Measurements from ENCODE around the gene KDM4B.
"Not testable (repeated sequence)": the region's sequence is repeated elsewhere in the genome, so short reads cannot be mapped to it uniquely, and the experiment has no call there.

KDM4B gene

GRCh38 chr19:5186293-5187050, 217.6 kb downstream of the KDM4B start:
- DNase-seq (ENCODE audit: insufficient read length, low spot score) = no peak
- FAIRE-seq = no peak
- TF ChIP-seq CTCF (IDR thresholded peaks at IDR 0.05; ENCODE audit: insufficient read depth, missing control alignments) = no peak

GRCh38 chr19:5188548-5189317, 219.8 kb downstream of the KDM4B start:
- no peak for FAIRE-seq

GRCh38 chr19:5189318-5189607, 220.3 kb downstream of the KDM4B start:
- FAIRE-seq (no peak), DNase-seq (ENCODE audit: insufficient read length, low spot score) (peak; percentile 59)
- TF ChIP-seq CTCF (IDR thresholded peaks at IDR 0.05; ENCODE audit: insufficient read depth, missing control alignments) = no peak

More at GRCh38 chr19:5188548-5189317, 219.8 kb downstream of the KDM4B start:
- DNase-seq (ENCODE audit: insufficient read length, low spot score) = no peak
- TF ChIP-seq CTCF (IDR thresholded peaks at IDR 0.05; ENCODE audit: insufficient read depth, missing control alignments) = no peak

GRCh38 chr19:5191091-5191490, 222.2 kb downstream of the KDM4B start:
- no peak for TF ChIP-seq CTCF (IDR thresholded peaks at IDR 0.05; ENCODE audit: insufficient read depth, missing control alignments)
- DNase-seq (ENCODE audit: insufficient read length, low spot score) (no peak), FAIRE-seq (no peak)

- TF ChIP-seq CTCF (IDR thresholded peaks at IDR 0.05; ENCODE audit: insufficient read depth, missing control alignments) = no peak
- no peak for DNase-seq (ENCODE audit: insufficient read length, low spot score)
- no peak for FAIRE-seq
These were observed 223.7 kb downstream of the KDM4B start for GRCh38 chr19:5192568-5192967.

- TF ChIP-seq CTCF (IDR thresholded peaks at IDR 0.05; ENCODE audit: insufficient read depth, missing control alignments) = no peak
- DNase-seq (ENCODE audit: insufficient read length, low spot score) (no peak), FAIRE-seq (no peak)
These were observed 224.3 kb downstream of the KDM4B start for GRCh38 chr19:5193192-5193591.

GRCh38 chr19:5194641-5195040, 225.7 kb downstream of the KDM4B start:
- no peak for TF ChIP-seq CTCF (IDR thresholded peaks at IDR 0.05; ENCODE audit: insufficient read depth, missing control alignments)
- DNase-seq (ENCODE audit: insufficient read length, low spot score) (no peak), FAIRE-seq (no peak)

GRCh38 chr19:5195587-5195986, 226.7 kb downstream of the KDM4B start:
- not testable (repeated sequence) for DNase-seq (ENCODE audit: insufficient read length, low spot score); FAIRE-seq

Data from D721Med (cell line).